OCI-M2 (cell line): Measurements from ENCODE around the gene NCOA1.
"Not testable (repeated sequence)": the region's sequence is repeated elsewhere in the genome, so short reads cannot be mapped to it uniquely, and the experiment has no call there.

Source experiments
- DNase-seq: peaks from one replicate; lab custom pipeline; 2025; ENCODE audit not compliant: unreplicated experiment; lab: John Stamatoyannopoulos, UW

The NCOA1 gene

GRCh38 chr2:24571828-24572442 is 80.9 kb downstream of the NCOA1 start:
- DNase-seq = no peak

GRCh38 chr2:24576146-24576545 is 85.1 kb downstream of the NCOA1 start:
- DNase-seq = no peak

GRCh38 chr2:24576617-24577016 is 85.6 kb downstream of the NCOA1 start:
- DNase-seq = no peak

GRCh38 chr2:24577481-24577880 is 86.4 kb downstream of the NCOA1 start:
- DNase-seq = no peak

GRCh38 chr2:24579053-24579803 is 88.2 kb downstream of the NCOA1 start:
- no peak for DNase-seq

- DNase-seq = no peak
Measured at GRCh38 chr2:24580561-24580960, 89.5 kb downstream of the NCOA1 start.

- DNase-seq = not testable (repeated sequence)
Measured at GRCh38 chr2:24581971-24582370, 90.9 kb downstream of the NCOA1 start.

- no peak for DNase-seq
Measured at GRCh38 chr2:24586955-24587354, 95.9 kb downstream of the NCOA1 start.

- no peak for DNase-seq
Measured at GRCh38 chr2:24588294-24588693, 97.2 kb downstream of the NCOA1 start.

GRCh38 chr2:24592441-24593100 is 101.5 kb downstream of the NCOA1 start:
- no peak for DNase-seq

- DNase-seq = no peak
Measured at GRCh38 chr2:24594283-24594682, 103.2 kb downstream of the NCOA1 start.

GRCh38 chr2:24597181-24597870 is 106.3 kb downstream of the NCOA1 start:
- DNase-seq = no peak

GRCh38 chr2:24600140-24600539 is 109.1 kb downstream of the NCOA1 start:
- not testable (repeated sequence) for DNase-seq

- DNase-seq = no peak
Measured at GRCh38 chr2:24611631-24612030, 120.6 kb downstream of the NCOA1 start.

- no peak for DNase-seq
Measured at GRCh38 chr2:24613154-24613814, 122.2 kb downstream of the NCOA1 start.

- DNase-seq = no peak
Measured at GRCh38 chr2:24616616-24617015, 125.6 kb downstream of the NCOA1 start.

GRCh38 chr2:24617424-24617823 is 126.4 kb downstream of the NCOA1 start:
- DNase-seq = no peak

- DNase-seq = no peak
Measured at GRCh38 chr2:24618144-24618543, 127.1 kb downstream of the NCOA1 start.

- no peak for DNase-seq
Measured at GRCh38 chr2:24618680-24619079, 127.6 kb downstream of the NCOA1 start.

GRCh38 chr2:24620936-24621335 is 129.9 kb downstream of the NCOA1 start:
- DNase-seq = no peak
